DND-41 (cell line): Measurements from ENCODE around the gene GNMT.

Experiments
- CTCF ChIP-seq: IDR thresholded peaks from 2 replicates; pipeline ENCODE4 v1.5.1; 2012; ENCODE audit warnings: borderline replicate concordance, low read length, moderate library complexity, mild to moderate bottlenecking; ENCODE audit not compliant: poor library complexity, severe bottlenecking; ENCODE audit errors: extremely low read depth
- EZH2 ChIP-seq: IDR thresholded peaks from 3 replicates; pipeline ENCODE4 v1.6.1; 2012; ENCODE audit warnings: borderline replicate concordance, low read depth, mild to moderate bottlenecking, moderate library complexity, low read length, inconsistent platforms; ENCODE audit not compliant: severe bottlenecking

- TF ChIP-seq CTCF (peak; percentile 57), EZH2 (no peak)
Measured at GRCh38 chr6:42963855-42964605, 3.5 kb downstream of the GNMT start.
